Stomach (tissue), 9 donors: ENCODE measurements around the gene MRPS35. TPM values are rescaled to one million over a fixed set of nuclear protein-coding genes. Genes with fewer than 3 reads are reported as not detected.
A peak's percentile ranks its signal among the peaks of the same experiment; 100 is the strongest.

ENCODE experiments used
- DNase-seq, 2 donors: peaks; one replicate each; pipeline versions ENCODE4 v3.0.0 to v3.0.0-alpha.2; 2013 to 2019
- H3K27ac ChIP-seq, 5 donors: fragments of 200-600 bp in 4 of 5; sonication (generic) in 4 of 5; one replicate each; pipeline ENCODE4 v1.5.1; 2013 to 2019; ENCODE audit warnings: mild to moderate bottlenecking in 1 of 5, moderate library complexity in 1 of 5
- H3K27me3 ChIP-seq, 3 donors: fragments of 200-600 bp; sonication (generic); one replicate each; pipeline ENCODE4 v1.5.1; 2017 to 2019; ENCODE audit warnings: mixed run types in 1 of 3
- H3K36me3 ChIP-seq, 4 donors: fragments of 200-600 bp; sonication (generic); 1 replicate in 3 of 4; 2 replicates in 1 of 4; pipeline ENCODE4 v1.5.1; 2016 to 2019
- H3K4me1 ChIP-seq, 4 donors: fragments of 200-600 bp; sonication (generic); one replicate each; pipeline ENCODE4 v1.5.1; 2016 to 2019
- H3K4me3 ChIP-seq, 4 donors: fragments of 200-600 bp; sonication (generic) in 3 of 4; one replicate each; pipeline ENCODE4 v1.5.1; 2016 to 2019; ENCODE audit warnings: mild to moderate bottlenecking in 1 of 4
- H3K9me3 ChIP-seq, 4 donors: fragments of 200-600 bp; sonication (generic); one replicate each; pipeline ENCODE4 v1.5.1; 2016 to 2019
- CTCF ChIP-seq, 7 experiments: fragments of 450-650 bp in 4 of 7; fragments of 200-600 bp in 3 of 7; sonication (generic) in 3 of 7; IDR thresholded peaks; one replicate each; pipeline ENCODE4 v1.5.1; 2016 to 2019; ENCODE audit warnings: antibody characterized with exemption in 7 of 7, control low read depth in 2 of 7, mild to moderate bottlenecking in 1 of 7
- EP300 ChIP-seq: sonication (generic); formaldehyde crosslinking; IDR thresholded peaks from one replicate; pipeline ENCODE4 v1.6.1; 2017; ENCODE audit warnings: antibody characterized with exemption
- POLR2A ChIP-seq, 4 donors: fragments of 450-650 bp; IDR thresholded peaks; one replicate each; pipeline ENCODE4 v1.6.1; 2016; ENCODE audit warnings: antibody characterized with exemption in 4 of 4, control low read depth in 2 of 4, mild to moderate bottlenecking in 1 of 4, moderate library complexity in 1 of 4
- POLR2AphosphoS5 ChIP-seq, 3 donors: sonication (generic); formaldehyde crosslinking; IDR thresholded peaks; one replicate each; pipeline ENCODE4 v1.6.1; 2016; ENCODE audit warnings: antibody characterized with exemption in 3 of 3
- WGBS, 5 donors: extraction: QIAGEN DNeasy Blood & Tissue Kit in 3 of 5; methylation state at CpG; one replicate each; pipeline versions ENCODE4 v1.1.5 to v1.1.7; 2013 to 2018; 5-methylcytosine and 5-hydroxymethylcytosine counted together
- intact Hi-C: fragments of 100-400 bp; cut with DNase I; formaldehyde crosslinking; loops from one replicate; pipeline ENCODE4 v1.15.1; 2023; ENCODE audit warnings: low total_unique reads
- polyA plus RNA-seq, 3 donors: library from polyadenylated mRNA; stranded (reverse); fragments of 200-250 nt; gene quantifications; one replicate each; pipeline ENCODE4 v1.2.3, GENCODE V29; 2013
- total RNA-seq, 5 donors: library from RNA; depleted of rRNA; stranded (reverse); fragments of >200 nt; gene quantifications; one replicate each; pipeline versions ENCODE4 v1.1.0 to v1.2.3, GENCODE V29; 2014 to 2016
- donor health status: healthy with polysubstance abuse.
- donor health status: Bipolar disorder and iron deficiency.
- donor health status: healthy.

MRPS35 gene
- total and polyA plus RNA-seq, 8 donors, result 9.8 to 71.6 (median 35.9) TPM

DNA sequence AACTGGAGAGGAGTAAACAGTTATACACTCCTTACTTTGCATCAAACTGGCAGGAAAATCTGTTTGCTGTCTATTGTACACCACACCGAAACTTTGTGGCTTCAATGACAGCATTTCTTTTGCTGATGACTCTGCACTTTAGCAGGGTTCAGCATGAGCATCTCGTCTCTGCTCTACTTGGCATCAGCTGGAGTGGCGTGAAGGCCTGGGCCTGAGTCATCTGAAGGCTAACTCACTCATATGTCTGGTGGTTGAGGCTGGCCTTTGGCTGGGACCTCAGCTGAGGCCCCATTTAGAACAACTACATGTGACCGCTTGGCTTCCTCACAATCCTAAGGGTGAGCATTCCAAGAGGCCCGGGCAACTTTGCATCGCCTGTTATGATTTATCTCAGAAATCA is 43.1 kb upstream of the MRPS35 start:
- Histone ChIP-seq H3K36me3 (peaks cover 13 to 71% (median 57%) of the 10 kb centered on the region in 4 donors), H3K9me3 (no peaks in the 10 kb centered on the region)

DNA sequence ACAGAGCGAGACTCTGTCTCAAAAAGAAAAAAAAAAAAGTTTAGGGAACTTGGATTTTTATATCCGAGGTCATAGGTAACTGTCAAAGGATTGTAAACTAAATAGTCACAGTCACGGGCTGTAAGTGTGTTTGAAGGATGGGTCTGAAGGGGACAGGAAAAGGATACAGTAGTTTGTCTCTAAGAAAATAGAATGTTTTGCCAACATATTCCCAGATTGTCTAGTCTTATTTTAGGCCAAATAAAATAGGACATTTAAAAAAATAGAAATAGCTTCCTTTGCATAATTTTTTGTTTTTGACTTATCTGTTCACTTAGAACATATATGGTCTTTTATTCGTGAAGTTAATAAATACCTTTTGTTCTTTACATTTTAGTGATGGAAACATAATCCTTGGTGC is 38.6 kb upstream of the MRPS35 start:
- H3K36me3 ChIP-seq, result peaks cover 12 to 56% (median 38%) of the 10 kb centered on the region in 4 donors

More for the DNA sequence above, 43.1 kb upstream of the MRPS35 start:
- Histone ChIP-seq H3K4me3 (no peak overlapping the region), H3K27ac (no peak overlapping the region), H3K27me3 (no peaks in the 10 kb centered on the region), H3K4me1 (peaks cover 0 to 3% (median under 1%) of the 10 kb centered on the region in 4 donors)
- 86 to 93% (median 90%) methylated on average over 6 of the region's 6 CpGs for WGBS, 5 donors
- no peak for TF ChIP-seq CTCF (IDR thresholded peaks at IDR 0.05)
- no peak for TF ChIP-seq POLR2A (IDR thresholded peaks at IDR 0.05)
- no peak for TF ChIP-seq EP300
- no peak for TF ChIP-seq POLR2AphosphoS5 (IDR thresholded peaks at IDR 0.05)
- DNase-seq, result no peak
- intact Hi-C loops, result no loop called here

DNA sequence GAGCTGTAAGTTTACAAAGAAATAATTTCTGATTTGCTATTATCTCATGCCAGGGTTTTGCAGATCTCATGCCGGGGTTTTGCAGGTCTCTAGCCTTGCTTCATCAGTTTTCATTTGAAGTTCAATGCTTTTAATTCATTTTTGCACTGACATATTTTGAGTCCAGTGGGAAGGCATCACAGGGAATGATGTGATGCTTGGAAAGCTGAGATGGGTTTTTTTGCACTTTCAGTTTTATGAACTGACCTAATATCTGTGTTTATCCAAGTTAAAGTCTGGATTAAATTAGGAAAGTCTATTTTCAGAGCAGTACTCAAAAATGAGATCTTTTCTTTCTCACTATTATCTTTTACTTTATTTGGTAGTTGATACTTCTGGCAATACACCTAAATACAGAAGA is 38.0 kb upstream of the MRPS35 start:
- WGBS, 5 donors, result 67 to 85% (median 77%) methylated on average over 1 of the region's 1 CpG
- Histone ChIP-seq H3K36me3 (peaks cover 12 to 56% (median 38%) of the 10 kb centered on the region in 4 donors), H3K27ac (peak overlapping the region in 1 of 5 donors; percentile 33), H3K4me3 (no peak overlapping the region), H3K4me1 (peaks cover 0 to 15% (median 7%) of the 10 kb centered on the region in 4 donors), H3K27me3 (no peaks in the 10 kb centered on the region), H3K9me3 (no peaks in the 10 kb centered on the region)
- no peak for DNase-seq
- intact Hi-C loops, result no loop called here
- TF ChIP-seq POLR2A (IDR thresholded peaks at IDR 0.05), result no peak
- no peak for TF ChIP-seq EP300
- no peak for TF ChIP-seq POLR2AphosphoS5 (IDR thresholded peaks at IDR 0.05)
- no peak for TF ChIP-seq CTCF (IDR thresholded peaks at IDR 0.05)

More for the DNA sequence above, 38.6 kb upstream of the MRPS35 start:
- 77 to 86% (median 80%) methylated on average over 4 of the region's 4 CpGs for WGBS, 5 donors
- H3K27me3 ChIP-seq, result no peaks in the 10 kb centered on the region
- H3K27ac ChIP-seq, result peak overlapping the region in 1 of 5 donors; percentile 33
- no peaks in the 10 kb centered on the region for H3K9me3 ChIP-seq
- TF ChIP-seq EP300, result no peak
- no peak for DNase-seq
- no peak overlapping the region for H3K4me3 ChIP-seq
- H3K4me1 ChIP-seq, result peaks cover 0 to 15% (median 7%) of the 10 kb centered on the region in 4 donors
- intact Hi-C loops, result no loop called here

GRCh38 chr12:27673101-27673718 is 37.4 kb upstream of the MRPS35 start:
- Histone ChIP-seq H3K9me3 (no peaks in the 10 kb centered on the region), H3K27me3 (no peaks in the 10 kb centered on the region), H3K36me3 (peaks cover 12 to 55% (median 35%) of the 10 kb centered on the region in 4 donors), H3K4me1 (peaks cover 0 to 15% (median 7%) of the 10 kb centered on the region in 4 donors), H3K4me3 (no peak overlapping the region), H3K27ac (peak overlapping the region in 2 of 5 donors; percentile 12 to 33)
- no peak for DNase-seq
- intact Hi-C loops, result no loop called here
- WGBS, 5 donors, result 52 to 68% (median 60%) methylated on average over 3 of the region's 3 CpGs
- TF ChIP-seq POLR2AphosphoS5 (IDR thresholded peaks at IDR 0.05) (no peak), EP300 (no peak), POLR2A (IDR thresholded peaks at IDR 0.05) (no peak), CTCF (IDR thresholded peaks at IDR 0.05) (no peak)

DNA sequence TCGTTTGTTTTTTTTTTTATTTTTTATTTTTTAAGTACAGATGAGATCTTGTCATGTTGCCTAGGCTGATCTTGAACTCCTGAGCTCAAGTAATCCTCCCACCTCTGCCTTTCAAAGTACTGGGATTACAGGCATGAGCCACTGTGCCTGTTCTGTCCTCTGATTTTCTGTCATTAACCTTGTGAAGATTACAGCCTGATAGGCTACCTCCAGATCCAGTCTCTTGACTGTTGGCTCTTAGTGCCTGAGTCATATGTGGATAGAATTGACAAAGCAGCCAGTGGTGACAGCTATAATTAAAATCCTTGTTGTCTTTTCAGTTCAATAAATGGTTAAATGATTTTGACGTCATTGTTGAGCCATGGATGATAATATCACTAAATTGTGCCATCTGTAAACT is 35.6 kb upstream of the MRPS35 start:
- Histone ChIP-seq H3K4me3 (no peak overlapping the region), H3K9me3 (no peaks in the 10 kb centered on the region), H3K27ac (no peak overlapping the region), H3K27me3 (no peaks in the 10 kb centered on the region), H3K36me3 (peaks cover 15 to 48% (median 41%) of the 10 kb centered on the region in 4 donors), H3K4me1 (peaks cover 0 to 15% (median 7%) of the 10 kb centered on the region in 4 donors)
- DNase-seq, result no peak
- TF ChIP-seq CTCF (IDR thresholded peaks at IDR 0.05) (no peak), POLR2AphosphoS5 (IDR thresholded peaks at IDR 0.05) (no peak), POLR2A (IDR thresholded peaks at IDR 0.05) (no peak), EP300 (no peak)
- intact Hi-C loops, result no loop called here
- 72 to 81% (median 75%) methylated on average over 2 of the region's 2 CpGs for WGBS, 5 donors
